NCI-H1048 (cell line): ENCODE measurements around the gene HELT.

Experiments used
- DNase-seq: peaks from one replicate; lab custom pipeline; 2025; lab: John Stamatoyannopoulos, UW

Gene HELT

DNA sequence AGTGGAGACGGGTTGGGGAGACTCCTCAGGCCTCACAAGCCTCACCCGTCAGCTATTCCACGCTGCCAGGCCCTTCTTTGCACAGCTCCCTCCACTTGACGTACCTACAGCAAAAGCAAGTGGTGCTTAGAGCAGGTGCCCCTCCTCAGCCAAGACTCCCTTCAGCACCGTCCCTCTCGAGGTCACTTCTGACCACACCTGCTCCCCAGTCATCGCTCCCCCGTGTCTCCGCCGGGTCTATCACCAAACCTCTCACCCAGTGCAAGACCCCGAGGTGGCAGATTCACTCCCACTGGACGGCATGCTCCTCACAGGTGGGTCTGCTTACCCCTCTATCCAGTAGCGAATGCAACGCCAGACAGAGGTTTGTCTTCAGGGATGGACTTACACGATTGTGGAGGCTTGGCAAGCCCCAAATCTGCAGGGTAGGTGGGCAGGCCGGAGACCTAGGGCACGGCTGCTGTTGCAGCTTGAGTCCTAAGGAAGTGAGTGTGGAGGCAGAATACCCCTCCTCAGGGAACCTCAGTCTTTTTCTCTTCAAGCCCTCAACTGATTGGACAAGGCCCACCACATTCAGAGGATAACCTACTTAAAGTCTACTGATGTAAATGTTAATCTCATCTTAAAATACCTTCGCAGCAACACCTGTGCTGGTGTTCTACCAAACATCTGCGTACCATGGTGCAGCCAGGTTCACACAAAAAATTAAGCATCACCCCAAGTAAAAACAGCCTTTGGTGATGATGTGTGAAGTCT, 14.5 kb upstream of the HELT start:
- no peak for DNase-seq

GRCh38 chr4:185004562-185005218, 13.6 kb upstream of the HELT start:
- no peak for DNase-seq

DNA sequence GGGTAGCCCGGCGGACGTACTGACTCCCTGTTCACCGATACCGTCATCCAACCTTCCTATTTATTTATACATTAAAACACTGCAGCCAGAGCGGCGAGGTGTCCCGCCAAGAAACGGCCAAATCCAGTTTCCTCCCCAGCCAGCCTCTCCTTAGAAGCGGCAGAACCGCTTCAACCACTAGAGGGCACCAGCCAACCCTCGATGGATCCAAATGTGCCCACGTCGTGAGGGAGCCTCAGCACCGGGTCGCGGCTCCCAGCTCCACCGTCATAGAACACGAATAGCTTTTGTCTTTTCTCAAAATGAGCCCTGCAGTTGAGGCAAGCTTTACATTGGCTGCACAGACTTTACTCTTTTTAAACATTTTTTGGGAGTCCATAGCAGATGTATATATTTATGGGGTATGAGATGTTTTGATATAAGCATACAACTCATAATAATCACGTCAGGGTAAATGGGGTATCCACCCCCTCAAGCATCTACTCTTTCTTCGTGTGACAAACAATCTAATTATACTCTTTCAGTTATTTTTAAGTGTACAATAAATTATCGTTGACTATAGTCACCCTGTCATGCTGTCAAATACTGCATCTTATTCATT, 13.0 kb upstream of the HELT start:
- peak; percentile 83 for DNase-seq

- DNase-seq = peak; percentile 12
These were observed 6.9 kb upstream of the HELT start for GRCh38 chr4:185011408-185011807.

DNA sequence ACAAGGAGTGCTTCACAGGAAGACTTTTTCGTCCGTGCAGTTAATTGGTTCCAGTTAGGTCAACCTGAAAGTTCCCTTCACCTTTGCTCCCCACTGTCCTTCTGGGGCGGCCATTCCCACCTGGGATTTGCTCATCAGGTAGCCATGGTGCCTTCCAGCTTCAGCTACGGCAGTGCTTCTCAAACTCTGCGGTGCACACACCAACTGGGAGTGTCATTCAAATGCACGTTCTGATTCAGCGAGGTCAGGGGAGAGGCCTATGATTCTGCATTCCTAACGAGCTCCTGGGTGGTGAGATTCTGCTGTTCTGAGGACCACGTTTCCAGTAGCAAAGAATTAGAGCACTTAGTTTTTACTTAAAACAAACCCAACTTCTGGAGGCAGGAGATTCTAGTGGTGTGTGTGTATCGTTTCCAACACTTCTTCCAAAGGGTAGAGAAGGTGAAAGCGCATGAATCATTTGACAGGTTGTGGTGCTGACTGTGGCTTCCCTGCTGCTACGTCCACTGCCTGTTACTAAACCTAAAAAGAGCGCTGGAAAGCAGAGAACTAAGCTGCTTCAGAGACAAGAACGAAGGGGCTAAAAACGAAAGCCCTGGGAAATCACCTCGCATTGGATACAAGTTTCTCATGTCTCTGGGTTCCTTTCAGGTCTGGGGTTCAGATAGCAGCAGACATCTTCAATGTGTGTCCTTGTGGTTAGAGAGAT, 4.7 kb upstream of the HELT start:
- no peak for DNase-seq

DNA sequence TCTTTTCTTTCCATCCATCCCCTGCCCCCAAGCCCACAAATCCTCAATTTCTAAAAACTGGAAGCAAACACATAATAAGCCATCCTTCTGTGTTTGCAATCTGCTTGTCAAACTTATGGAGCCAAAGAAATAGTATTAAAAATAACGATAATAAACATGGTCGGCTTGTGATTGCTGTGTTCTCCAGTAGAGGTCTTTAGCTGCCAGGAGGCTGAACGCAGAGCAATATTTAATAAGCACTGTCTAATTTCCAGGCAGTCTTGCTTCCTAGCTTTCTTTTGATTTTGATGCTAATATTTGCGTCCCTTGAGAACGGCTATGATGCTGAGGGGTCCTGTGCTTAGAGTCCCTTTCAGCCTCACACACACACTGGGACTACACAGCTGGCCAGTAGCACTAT, 3.2 kb upstream of the HELT start:
- no peak for DNase-seq

GRCh38 chr4:185016101-185016940, 2.0 kb upstream of the HELT start:
- no peak for DNase-seq

DNA sequence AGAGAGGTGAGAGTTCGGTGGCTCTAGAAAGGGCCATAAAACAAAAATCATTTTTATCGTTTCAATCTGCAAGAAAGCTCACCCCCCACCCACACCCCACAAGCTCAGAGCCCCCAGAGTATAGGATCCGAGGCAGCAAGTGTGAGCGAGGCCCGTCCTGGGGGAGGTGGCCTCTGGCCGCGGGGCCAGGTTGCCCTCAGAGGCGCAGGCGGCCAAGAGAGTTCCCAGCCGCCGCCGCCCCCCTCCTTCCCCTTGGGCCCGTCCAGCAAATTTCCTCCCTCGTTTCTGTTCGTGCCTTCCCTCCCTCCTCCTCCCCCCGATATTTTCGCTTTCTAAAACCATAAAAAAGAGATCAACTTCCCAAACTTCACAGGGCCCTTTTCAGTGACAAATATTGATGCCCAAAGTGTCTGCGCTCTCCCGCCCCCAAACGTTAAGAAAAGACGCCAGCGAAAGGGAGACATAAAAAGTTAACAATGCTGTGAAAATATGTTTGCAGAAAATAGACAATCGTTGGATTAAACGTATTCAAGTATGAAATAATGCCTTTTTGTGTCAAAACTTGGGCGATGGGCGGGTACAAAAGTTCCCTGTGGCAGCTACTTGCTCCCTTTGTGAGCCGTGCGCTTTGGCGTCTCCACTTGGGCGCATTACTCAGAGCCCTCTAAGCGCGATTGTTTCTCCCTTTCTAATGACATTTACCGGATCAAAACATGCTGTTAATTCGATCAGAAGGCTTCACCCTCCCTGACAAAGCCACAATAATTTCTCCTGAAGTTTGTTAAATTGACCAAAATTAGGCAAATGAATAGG, 1.1 kb upstream of the HELT start:
- DNase-seq = no peak

- no peak for DNase-seq
These were observed 655 bp downstream of the HELT start for GRCh38 chr4:185018834-185019455.

GRCh38 chr4:185019456-185020292, 1.4 kb downstream of the HELT start:
- DNase-seq = no peak

DNA sequence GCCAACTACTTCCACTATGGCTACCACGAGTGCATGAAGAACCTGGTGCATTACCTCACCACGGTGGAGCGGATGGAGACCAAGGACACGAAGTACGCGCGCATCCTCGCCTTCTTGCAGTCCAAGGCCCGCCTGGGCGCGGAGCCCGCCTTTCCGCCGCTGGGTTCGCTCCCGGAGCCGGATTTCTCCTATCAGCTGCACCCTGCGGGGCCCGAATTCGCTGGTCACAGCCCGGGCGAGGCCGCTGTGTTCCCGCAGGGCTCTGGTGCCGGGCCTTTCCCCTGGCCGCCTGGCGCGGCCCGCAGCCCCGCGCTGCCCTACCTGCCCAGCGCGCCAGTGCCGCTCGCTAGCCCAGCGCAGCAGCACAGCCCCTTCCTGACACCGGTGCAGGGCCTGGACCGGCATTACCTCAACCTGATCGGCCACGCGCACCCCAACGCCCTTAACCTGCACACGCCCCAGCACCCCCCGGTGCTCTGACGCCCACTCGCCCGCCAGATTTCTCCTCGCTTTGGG, 2.1 kb downstream of the HELT start:
- DNase-seq = no peak

DNA sequence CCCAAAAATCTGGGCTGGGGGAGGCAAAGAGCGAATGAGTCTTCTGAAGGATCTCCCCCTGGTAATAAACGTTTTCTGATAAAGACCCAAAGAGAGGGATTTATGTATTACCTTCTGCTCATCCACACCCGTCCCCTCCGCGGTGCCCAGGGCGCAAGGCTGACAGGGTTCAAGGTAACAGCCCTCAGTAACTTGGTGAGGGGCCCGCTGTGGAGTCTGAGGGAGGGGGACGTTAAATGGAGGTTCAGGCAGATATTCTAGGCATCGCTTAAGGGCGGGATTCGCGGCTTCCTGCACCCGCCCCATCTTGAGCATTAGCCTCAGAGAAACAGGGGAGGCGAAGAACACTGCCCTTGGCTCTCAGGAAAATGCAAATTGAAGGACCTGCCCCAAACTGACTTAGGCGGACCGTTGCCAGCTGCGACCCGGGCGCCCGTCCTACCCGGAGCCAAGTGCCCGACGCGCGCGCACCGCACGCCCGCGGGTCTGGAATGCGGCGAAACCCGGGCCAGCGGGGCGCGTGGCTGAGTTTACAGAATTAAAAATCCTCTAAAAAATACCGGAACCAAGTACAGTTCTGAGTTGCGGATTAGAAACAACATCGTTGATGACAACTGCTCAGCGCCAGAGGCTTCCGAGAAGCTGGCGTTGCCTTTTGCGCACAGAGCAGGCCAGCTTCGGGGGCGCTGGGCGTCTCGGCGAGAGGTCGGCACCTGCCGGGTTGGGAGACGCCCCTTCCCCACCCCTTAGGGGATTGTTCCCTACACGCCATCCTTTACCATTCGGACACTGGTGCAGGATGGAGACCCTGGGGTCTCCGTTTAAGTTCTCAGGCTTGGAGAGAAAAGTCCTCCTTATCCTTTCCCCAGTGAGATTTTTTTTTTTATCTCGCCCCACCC, 2.8 kb downstream of the HELT start:
- no peak for DNase-seq

DNA sequence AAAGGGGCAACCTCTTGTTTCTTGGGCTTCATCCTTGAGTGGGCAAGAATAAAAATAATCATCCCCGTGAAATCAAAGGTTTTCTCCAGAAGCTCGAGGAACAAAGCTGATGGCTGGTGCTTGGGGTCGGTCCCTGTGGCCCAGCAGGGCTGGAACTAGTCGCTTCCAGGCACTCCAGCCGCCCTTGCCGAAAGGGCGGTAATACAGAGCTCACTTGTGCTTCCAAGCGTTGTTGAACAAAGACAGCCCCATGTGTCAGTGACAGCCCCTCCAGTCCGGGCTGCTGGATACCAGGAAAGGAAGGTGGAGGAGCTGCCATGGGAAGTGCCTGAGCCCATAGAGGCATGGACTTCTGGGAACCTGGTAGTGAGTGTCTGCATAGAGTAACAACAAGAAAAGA, 5.2 kb downstream of the HELT start:
- DNase-seq = no peak

DNA sequence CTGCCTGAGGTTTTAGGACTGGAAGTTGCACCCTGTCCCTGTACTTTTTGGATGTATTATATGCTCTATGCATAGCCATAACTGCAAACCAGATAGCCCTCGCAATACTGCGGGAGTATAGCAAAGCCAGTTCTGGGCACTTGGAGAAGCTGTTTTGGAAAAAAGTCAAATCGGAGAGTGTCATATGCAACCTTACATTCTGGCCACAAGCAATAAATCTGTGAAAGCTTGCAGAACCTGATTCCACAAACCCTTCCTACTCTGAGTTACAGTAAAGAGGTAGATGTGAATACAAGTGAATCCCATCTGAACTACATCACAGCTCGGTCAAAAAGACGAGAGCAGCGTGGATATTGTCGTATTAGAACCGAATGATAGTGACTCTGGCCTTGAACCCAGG, 10.3 kb downstream of the HELT start:
- DNase-seq = no peak

DNA sequence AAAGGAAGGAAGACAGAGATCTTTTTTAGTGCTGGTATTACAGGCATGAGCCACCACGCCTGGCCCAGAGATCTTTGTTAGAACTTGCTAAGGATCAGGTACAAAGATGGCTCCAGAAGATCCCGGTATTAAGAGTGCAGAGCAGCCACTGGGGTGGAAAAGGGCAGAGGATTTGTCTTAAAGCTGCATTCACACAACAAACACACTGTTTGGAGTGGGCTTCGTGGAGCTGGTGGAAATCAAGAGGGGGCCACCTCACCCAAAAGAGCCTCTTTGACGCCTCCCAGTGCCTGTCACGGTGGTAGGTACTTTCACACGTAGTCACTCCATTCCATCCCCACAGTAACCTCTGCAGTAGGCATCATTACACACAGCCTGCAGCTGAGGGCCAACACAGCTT, 13.3 kb downstream of the HELT start:
- DNase-seq = no peak

DNA sequence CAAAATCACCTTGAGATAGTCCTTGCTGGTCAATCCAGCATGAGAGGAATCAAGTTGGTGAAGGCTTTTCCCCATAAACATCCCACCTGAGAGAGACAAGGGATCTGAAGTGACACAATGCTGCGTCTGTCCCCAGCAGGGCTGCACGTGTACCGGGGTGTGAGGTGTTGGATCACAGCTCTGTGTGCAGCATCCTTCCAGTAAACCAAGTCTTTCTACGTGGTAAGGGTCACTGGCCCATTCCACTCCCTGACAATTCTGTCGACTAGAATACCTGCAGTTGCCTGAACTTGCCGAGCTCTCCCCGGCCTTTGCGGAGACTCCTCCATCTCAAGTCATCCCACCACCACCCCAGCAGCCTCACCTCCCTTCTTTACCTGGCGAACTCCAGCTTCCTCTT, 14.8 kb downstream of the HELT start:
- no peak for DNase-seq

DNA sequence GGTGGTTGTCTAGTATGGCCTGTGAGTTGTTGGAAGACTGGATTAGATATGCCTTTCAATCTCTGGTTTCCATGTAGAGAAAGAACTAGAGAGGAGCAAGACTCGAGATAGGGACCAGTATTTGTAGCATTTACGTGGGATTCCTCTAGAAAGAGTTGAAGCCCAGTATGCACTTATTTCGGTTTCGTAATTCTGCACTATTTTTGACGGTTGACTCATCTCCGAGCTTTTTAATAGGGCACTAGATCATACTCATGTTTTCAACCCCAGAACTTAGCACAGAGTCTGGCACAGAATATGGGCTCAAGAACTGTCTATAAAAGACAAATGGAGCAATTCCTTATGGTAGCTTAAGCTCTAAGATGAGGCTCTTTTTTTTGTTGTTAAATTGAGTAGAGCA, 15.7 kb downstream of the HELT start:
- DNase-seq = no peak

DNA sequence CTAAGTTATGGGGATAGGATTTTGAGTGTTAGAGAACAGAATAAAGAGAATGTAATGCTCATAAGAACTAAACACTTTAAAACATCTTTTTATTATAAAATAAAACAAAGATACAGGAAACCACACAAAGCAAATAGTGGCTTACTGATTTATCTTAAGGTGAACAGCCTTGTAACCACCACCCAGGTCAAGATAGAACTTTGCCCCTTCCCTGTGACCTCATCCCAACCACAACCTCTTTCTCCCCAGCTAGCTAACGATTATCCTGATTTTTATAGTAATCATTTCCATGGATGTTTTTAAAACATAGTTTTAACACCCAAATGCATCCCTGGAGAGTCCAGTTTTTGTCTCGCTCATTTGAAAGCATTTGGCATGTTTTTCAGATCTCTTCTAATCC, 17.0 kb downstream of the HELT start:
- DNase-seq = no peak
